Stimulated activated CD8-positive, alpha-beta memory T cell treated with anti-CD3 and anti-CD28 coated beads, Interleukin-4, amount 100 ng/mL, for 48 hours (primary cell): Measurements from ENCODE around the gene ARHGAP31.
"Not testable (repeated sequence)": the region's sequence is repeated elsewhere in the genome, so short reads cannot be mapped to it uniquely, and the experiment has no call there.

Experiments used
- DNase-seq: peaks from one replicate; pipeline ENCODE4 v3.0.0-alpha.2; 2020

Gene ARHGAP31

DNA sequence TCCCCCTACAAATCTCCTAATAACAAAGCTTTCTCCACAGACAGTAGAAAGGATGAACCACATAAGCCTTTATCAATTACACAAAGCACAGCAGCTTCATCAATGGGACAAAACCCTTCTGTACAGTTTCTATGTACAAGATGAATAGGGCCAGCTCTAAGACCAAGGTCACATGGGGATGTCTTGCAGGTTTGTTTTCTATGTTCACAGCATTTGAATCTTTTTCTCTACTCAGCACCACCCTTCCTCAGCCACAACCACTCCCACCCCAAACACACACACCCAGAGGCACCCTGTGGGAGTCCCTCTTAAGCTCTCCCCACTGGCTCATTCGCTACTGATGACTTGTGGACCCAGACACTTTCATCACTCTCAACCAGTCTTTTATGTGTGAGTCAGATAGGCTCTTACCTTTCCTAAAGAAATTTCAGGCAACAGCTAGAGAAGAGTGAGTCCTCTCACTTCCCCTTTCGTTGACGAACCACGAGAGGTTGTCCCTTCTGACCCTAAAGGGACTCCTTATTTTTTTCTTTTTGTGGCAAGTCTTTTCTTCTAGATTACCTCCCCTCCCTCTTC is 57.9 kb downstream of the ARHGAP31 start:
- DNase-seq: peak; percentile 48

DNA sequence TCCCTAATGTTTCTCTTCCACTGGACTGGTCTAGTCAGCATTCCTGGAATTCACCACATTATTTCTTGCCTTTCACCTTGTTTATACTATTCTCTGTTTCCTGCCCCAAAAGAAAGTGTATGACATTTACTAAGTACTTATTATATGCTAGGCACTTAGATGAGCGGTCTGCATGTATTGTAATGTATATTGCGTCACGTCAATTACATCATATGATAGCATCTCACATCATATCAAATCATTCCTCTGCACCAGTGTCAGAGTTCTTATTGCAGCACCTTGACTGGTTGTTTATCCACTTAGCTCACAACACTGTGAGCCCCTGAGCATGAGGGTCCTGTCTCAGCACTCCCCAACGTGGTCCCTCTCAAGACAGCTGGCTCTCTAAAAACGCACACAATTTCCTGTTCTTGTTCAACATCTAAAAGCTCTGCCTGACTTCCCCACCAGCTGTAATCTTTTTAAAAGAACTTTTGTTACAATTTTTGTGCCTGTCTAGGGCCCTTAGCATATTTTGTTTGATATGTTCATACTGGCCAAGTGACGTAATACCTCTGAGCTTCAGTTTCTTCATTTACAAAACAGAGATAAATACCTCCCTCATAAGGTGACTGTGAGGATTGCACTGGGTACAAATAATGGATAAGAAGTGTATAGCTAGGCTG is 58.8 kb downstream of the ARHGAP31 start:
- no peak for DNase-seq

DNA sequence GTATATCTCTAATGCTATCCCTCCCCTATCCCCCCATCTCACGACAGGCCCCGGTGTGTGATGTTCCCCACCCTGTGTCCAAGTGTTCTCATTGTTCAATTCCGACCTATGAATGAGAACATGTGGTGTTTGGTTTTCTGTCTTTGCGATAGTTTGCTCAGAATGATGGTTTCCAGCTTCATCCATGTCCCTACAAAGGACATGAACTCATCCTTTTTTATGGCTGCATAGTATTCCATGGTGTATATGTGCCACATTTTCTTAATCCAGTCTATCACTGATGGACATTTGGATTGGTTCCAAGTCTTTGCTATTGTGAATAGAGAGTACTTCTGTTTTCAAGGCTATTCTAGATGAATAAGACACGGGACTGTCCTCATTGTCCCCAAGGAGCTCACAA is 61.4 kb downstream of the ARHGAP31 start:
- not testable (repeated sequence) for DNase-seq

DNA sequence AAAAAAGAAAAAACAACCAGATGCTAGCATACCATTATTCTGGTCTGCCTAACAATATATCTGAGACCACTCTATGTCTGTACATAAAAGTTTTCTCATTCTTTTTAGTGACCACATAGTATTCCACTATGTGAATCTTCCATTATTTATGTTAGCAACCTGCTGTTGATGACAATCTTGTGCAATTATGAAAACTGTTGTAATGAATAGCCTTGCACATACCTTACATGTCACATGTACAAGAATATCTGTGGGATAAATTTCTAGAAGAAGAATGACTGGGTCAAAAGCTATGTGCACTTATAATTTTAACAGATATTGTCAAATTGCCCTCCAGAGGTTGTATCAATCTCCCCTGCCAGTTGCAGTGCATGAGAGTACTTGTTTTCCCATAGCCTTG is 62.5 kb downstream of the ARHGAP31 start:
- no peak for DNase-seq

DNA sequence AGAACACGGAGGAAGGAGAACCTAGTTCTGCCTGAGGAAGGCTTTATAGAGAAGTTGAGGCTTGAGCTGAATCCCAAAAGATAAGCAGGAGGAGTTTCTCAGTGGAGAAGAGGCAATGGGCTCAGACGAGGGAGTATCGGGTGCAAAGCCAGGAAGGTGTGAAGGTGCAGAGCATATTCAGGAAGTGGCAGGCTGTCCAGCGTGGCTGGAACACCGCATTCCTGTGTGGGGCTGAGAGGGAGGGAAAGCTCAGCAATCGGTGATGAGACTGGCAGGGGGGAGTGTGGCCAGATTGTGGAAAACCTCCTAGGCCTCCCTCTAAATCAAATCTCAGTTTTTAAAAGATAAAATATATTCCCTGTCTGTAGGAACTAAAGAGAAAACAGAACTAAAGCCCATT is 63.0 kb downstream of the ARHGAP31 start:
- DNase-seq: no peak

DNA sequence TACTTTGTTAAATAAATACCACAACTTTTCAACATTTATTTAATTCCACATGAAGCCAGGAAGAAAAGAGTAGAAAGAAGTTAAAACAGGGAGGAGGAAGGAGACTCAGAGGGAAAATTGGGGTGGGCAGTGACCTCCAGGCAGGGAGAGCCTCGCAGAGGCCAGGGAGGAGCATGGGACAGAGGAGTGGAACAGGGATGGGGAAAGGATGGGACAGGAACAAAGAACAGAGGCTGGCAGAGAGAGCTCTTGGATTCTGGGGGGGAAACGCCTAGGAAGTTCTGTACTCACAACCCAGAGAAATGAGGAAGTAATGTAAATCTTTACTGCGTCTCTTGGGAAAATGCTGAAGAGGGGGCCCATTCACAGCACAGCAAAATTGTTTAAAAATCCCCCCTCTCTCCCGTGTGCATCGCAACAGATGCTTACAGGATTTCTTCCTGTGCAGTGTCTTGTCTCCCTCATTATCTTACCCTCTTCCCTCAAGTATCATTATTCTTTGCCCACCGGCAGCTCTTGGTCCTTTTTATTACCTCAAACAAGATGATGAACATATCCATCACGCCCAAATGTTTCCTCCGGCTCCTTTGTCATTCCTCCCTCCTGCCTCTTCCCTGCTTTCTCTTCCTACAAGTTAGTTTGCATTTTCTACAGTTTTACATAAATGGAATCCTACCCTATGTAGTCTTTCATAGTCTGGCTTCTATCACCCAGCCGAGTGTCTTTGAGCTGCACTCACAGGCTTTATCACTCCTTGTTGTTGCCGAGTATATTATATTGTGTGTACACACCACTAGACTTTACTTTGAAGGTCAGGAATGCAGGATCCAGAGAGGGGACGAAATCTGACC is 65.5 kb downstream of the ARHGAP31 start:
- DNase-seq: no peak

DNA sequence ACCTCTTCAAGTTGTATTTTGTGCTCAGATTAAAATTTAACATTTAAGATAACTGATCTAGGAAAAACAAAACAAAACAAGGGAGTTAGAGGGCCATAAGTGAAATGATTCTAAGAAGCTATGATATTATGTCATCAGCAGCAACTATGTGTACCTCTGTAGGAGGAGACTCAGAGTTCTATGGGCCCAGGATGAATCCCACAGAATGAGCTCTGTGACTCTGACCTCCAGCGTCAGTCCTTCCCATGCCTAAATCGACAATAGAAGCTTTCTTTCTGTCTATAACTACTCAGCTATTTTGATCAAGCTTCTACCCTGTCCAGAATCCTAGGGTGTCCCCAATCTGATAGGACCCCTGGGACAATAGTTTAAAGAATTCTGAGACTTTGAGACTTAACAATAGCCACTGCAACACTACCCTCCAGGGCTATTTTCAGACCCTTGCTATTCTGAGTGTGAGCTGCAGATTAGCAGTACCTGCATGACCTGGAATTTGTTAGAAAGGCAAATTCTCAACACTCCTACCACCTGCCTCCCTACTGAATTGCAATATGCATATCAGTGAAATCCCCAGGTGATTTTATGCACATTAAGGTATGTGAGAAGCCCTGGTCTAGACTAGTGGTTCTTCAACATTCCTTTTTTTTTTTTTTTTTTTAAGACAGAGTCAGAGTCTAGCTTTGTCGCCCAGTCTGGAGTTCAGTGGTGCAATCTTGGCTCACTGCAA is 66.7 kb downstream of the ARHGAP31 start:
- DNase-seq: no peak

DNA sequence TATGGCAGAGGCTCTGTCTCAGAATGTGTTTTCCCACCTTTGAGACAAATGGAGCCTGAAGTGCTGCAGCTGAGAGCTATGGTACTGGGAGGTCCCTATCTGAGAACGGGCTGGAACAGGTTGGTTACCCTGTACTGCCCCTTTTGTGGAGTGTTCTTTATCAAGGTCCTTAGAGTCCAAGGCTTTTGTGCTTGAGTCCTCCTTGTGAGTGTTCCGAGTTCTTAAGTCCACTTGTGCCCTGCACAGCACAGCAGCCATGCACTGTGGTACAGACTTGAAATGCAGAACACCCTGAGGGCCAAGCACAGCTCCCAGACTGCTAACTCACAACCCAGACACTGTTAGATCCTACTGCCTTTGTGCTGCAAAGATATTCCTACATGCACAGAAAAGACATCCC is 67.8 kb downstream of the ARHGAP31 start:
- no peak for DNase-seq

DNA sequence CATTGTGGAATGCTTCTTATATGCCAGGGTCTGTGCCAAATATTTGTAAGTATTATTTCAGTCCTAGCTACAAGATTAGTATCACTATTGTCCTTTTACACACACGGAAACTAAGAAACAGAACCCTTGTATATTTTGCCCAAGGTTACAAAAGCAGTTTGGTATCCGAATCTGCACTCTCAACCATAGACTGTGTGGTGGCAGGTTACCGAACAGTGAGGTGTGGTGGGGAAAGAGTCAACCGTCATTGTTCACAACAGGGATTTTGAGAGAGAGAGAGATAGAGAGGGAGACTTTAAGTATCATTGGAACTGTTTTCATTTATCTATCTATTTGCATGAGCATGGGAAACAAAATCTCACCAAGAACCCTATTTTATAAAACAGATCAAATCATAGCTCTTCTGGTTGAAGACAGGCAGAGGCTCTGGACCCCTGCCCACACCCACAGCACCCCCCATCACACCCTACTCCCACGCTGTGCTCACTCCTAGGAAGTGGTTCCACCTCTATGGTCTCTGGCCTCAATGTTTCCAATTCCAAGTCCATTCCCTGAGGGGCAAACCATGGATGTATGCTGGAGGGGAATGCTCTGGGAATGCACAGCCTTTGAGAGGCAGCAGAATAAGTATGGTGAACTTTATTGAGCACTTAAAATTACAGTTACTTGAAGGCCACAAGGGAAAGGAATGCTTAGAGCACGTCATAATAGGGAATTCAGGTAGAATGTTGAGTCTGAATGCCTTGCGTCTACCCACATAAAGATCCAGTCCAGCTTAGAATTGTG is 69.0 kb downstream of the ARHGAP31 start:
- no peak for DNase-seq

DNA sequence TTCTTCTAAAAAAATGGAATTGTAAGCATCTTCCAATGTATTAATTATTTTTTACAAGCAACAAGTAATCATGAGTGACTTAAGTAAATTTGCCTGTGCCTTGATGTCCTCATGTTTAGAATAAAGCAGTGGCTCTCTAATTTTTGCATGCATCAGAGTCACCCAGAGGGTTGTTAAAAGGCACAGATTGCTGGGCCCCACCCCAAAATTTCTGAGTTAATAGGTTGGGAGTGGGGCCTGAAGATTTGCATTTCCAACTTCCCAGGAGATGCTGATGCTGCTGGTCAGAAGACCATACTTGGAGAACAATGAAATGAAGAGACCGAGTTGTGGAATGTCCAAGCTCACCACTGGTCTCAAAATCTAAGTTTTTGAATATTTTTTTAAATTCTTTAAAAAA is 70.2 kb downstream of the ARHGAP31 start:
- no peak for DNase-seq

DNA sequence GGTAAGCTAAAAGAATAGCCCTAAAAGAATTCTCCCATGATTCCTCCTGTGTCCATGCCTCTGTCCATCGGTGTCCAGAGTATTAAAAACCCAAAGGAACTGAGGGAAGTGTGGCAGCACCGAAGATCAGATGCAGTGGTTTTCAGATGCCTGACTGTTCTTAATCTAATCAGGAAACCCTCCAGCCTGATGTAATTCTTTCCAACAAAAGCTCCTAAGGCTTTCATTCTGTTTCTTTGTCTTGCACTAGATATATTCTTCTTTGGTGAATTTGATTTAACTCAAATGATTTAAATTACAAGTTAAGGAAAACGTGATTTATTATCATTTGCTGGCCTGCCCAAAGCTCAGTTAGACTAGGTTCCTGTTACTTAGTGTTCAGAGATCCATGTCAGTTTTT is 71.2 kb downstream of the ARHGAP31 start:
- no peak for DNase-seq

DNA sequence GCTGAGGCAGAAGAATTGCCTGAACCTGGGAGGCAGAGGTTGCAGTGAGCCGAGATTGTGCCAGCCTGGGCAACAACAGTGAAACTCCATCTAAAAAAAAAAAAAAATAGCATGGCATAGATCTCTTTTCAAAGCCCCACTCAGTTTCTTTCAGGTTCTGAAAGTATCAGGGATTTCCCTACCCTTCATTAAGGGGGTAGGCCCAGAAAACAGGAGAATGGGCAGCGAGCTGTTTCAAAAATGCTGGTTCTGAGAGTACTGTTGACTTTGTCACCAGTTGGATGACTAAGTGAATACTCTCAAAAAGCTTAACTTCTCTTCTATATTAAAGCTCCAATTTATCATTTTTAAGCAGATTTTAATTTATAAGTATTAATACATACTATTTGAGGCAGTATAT is 72.8 kb downstream of the ARHGAP31 start:
- DNase-seq: no peak

DNA sequence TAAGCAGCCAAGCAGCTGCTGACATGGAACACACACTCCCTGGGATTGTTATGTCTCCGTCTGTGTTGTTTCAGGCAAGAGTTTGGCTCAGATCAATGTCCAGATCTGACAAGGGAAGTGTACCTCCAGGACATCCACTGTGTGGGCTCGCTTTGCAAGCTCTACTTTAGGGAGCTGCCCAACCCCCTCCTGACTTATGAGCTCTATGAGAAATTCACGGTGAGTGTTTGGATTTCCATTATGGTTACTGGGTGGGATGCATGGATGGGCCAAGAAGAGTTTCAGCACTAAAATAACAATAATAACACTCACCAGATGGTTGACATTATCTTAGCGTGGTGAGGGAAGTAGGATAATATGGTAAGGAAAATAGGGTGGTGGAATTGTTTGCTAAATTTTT is 74.1 kb downstream of the ARHGAP31 start:
- DNase-seq: no peak

DNA sequence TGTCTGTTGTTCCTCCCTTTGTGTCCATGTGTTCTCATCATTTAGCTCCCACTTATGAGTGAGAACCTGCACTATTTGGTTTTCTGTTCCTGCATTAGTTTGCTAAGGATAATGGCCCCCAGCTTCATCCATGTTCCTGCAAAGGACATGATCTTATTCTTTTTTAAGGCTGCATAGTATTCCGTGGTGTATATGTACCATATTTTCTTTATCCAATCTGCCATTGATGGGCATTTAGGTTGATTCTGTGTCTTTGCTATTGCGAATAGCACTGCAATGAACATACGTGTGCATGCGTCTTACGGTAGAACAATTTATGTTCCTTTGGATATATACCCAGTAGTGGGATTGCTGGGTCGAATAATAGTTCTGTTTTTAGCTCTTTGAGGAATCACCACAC is 77.6 kb downstream of the ARHGAP31 start:
- not testable (repeated sequence) for DNase-seq

DNA sequence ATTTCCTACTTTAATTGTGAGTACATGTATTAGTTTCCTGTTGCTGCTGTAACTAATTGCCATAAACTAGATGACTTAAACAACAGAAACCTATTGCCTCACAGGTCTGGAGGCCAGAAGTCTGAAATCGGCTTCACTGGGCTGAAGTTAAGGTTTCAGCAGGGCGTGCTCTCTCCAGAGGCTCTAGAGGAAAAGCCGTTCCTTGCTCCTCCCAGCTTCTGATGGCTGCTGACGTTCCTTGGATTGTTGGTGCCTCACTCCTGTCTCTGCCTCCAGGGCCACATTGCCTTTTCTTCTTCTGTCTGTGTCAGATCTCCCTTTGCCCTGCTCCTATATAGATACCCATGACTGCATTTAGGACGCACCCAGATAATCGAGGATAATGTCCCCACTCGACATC is 80.9 kb downstream of the ARHGAP31 start:
- no peak for DNase-seq

DNA sequence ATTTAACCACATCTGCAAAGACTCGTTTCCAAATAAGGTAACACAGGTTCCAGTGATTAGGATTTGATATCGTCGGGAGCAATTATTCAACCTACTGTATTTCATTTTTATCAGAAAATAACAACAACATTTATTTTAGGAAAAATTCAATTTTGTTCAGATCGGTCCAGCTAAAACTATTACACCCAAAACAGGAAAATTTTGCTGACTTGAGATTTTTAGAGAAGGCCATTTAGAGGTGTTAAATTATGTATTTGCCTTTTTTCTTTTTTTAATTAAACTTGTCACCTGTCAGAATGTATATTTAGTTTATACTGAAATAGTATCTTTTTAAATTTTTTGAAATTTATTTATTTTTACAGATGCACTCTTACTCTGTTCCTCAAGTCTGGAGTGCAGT is 81.3 kb downstream of the ARHGAP31 start:
- no peak for DNase-seq

DNA sequence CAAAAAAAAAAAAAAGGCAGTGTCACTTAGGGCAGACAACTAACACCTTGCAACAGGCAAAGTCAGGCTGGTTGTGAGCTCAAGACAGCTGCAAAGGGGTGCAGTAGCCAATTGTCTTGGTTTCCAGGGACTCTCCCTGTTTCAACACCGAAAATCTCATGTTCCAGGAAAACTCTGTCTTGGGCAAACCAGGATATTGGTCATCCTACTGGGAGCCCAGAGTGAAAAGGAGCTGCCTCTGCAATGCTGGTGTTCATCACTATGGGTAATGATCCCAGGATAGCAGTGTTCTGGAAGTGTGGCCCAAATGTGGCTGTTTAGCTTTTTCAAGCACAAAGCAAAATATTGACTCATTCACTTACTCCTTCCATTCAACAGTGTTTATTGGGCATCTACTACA is 82.6 kb downstream of the ARHGAP31 start:
- no peak for DNase-seq

DNA sequence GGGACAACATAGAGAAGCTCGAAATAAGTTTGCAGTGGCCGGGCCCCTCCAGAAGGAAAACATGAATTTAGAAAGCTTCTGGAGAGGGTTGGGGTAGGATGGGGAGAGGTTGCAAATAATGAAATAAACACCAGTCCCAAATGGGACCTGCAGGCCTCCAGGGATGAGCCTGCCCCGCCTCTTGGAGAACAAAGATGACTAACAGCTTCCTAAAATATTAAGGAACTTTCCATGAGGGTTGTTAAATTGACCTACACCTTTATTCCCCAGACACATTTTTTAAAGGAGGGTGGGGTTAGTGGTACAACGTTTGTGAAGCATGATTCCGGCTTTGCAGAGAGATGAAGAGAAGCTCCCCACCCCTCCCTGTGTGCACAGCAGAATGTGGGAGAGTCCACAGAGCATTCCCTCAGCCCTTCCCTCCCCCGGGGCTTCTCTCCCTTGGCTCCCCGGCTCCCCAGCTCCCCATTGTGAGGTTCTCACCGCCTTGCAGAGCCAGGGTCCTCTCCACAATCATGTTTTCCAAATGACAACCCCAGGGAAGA is 84.1 kb downstream of the ARHGAP31 start:
- DNase-seq: no peak

DNA sequence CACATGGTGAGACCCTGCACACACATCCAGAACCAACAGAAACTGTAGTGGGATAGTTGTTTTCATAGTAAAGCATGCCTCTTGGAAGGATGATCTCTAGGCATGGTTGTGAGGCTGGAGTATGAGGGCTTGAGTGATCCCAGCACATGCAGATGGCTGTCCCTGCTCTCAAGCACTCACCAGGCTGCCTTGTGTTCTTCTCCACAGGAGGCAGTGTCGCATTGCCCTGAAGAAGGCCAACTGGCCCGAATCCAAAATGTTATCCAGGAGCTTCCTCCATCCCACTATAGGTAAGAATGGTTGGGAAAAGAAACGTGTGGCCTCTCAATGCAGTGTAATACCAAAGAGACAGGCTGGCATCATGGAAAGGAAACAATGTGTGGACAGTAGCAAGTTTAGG is 86.5 kb downstream of the ARHGAP31 start:
- DNase-seq: no peak

DNA sequence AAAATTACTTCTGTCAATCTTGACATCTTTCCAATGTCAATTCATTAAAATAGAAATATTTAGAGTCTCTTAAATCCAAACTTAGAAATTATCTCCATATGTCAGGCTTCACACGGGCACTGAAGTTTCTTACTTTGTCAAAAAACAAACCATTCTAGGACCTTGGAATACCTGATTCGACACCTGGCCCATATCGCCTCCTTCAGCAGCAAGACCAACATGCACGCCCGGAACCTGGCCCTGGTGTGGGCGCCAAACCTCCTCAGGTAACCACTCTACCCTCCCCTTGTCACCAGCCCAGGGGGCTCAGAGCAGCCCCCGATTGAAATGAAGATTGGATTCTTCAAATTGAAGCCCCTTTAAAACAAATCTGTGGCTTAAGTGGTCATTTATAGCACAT is 88.0 kb downstream of the ARHGAP31 start:
- no peak for DNase-seq

DNA sequence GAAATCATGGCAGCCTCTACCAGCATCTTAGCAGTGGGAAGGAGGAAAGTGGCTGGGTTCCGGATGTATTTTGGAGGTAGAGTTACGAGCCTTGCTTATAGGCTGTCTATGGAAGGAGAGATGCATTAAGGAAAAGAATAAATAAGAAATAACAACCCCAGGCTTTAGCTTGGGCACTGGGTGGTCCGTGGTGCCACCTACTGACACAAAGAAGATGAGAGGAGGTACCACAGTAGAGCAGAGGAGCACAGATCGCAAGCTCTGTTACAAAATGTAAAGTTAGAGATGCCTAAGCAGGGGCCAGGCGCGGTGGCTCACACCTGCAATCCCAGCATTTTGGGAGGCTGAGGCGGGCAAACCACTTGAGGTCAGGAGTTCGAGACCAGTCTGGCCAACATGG is 94.4 kb downstream of the ARHGAP31 start:
- DNase-seq: no peak

DNA sequence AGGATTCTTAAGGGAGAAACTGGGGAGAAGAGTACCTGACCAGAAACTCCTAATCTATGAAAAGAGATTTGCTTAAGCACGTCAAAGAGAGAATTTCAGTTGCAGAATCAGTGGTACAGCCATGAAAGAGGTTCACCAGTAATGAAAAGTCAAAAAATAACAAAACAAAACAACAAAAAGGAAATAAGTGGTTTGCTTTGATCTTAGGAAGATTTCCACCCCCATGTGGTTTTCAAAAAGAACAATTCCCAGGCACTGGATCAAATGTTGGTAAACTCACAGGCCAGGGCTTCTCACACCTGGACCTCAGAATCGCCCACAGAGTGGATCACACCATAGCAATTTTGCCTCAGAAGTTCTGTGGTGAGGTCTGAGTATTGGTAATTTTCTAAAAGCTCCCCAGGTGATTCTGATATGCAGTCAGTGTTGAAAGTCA is 101.8 kb downstream of the ARHGAP31 start:
- DNase-seq: no peak
